NCI-H2196 (cell line): ENCODE results near the gene HEPHL1.
"Not testable (repeated sequence)": the region's sequence is repeated elsewhere in the genome, so short reads cannot be mapped to it uniquely, and the experiment has no call there.

Experiments used
- DNase-seq: peaks from one replicate; lab custom pipeline; 2025; ENCODE audit not compliant: unreplicated experiment; lab: John Stamatoyannopoulos, UW

The HEPHL1 gene

GRCh38 chr11:94149431-94150017, 128.4 kb downstream of the HEPHL1 start:
- no peak for DNase-seq

- no peak for DNase-seq
Measured at GRCh38 chr11:94150056-94150455, 128.9 kb downstream of the HEPHL1 start.

GRCh38 chr11:94150704-94151685, 129.8 kb downstream of the HEPHL1 start:
- no peak for DNase-seq

GRCh38 chr11:94151903-94152677, 130.9 kb downstream of the HEPHL1 start:
- no peak for DNase-seq

GRCh38 chr11:94152678-94153065, 131.5 kb downstream of the HEPHL1 start:
- DNase-seq = no peak

GRCh38 chr11:94153320-94153719, 132.2 kb downstream of the HEPHL1 start:
- DNase-seq = no peak

GRCh38 chr11:94154095-94154856, 133.1 kb downstream of the HEPHL1 start:
- DNase-seq = no peak

- DNase-seq = not testable (repeated sequence)
Measured at GRCh38 chr11:94157339-94157738, 136.2 kb downstream of the HEPHL1 start.
